ENCODE data around the gene RNASE13. TPM values are rescaled to one million over a fixed set of nuclear protein-coding genes. Genes with fewer than 3 reads are reported as not detected.

The RNASE13 gene
- total and polyA plus RNA-seq, 2 experiments from 2014 or later: not detected

- TF ChIP-seq REST (IDR thresholded peaks at IDR 0.05; ENCODE audit: unreplicated experiment): no peak
- no peak for TF ChIP-seq EZH2 (IDR thresholded peaks at IDR 0.05; ENCODE audit: low read depth, unreplicated experiment)
- no peak for TF ChIP-seq CREB1 (CRISPR knock-in tag; IDR thresholded peaks at IDR 0.05; ENCODE audit: low read depth)
- no peak for TF ChIP-seq ZNF331 (CRISPR knock-in tag; IDR thresholded peaks at IDR 0.05; ENCODE audit: low read depth)
- no peak for TF ChIP-seq JUNB (IDR thresholded peaks at IDR 0.05; ENCODE audit: unreplicated experiment)
- TF ChIP-seq NANOG (IDR thresholded peaks at IDR 0.05; ENCODE audit: borderline replicate concordance): no peak
- TF ChIP-seq STAT1 (IDR thresholded peaks at IDR 0.05; ENCODE audit: unreplicated experiment): no peak
- no peak for TF ChIP-seq EZH2phosphoT487 (IDR thresholded peaks at IDR 0.05; ENCODE audit: unreplicated experiment)
- TF ChIP-seq CTCF (conservative IDR thresholded peaks at IDR 0.05; ENCODE audit: low read depth in 2 of 2): no peak
These were observed 33.4 kb downstream of the RNASE13 start (continued) for GRCh38 chr14:21001218-21001617.

- Histone ChIP-seq H3K4me2 (no peak overlapping the region), H3K9me2 (ENCODE audit: insufficient read depth) (no peaks in the 10 kb centered on the region), H3K4me1 (ENCODE audit: insufficient read depth) (peaks cover 6% of the 10 kb centered on the region), H2AFZ (no peak overlapping the region), H4K20me1 (replicated peaks; ENCODE audit: insufficient read depth) (no peaks in the 10 kb centered on the region), H3K79me2 (replicated peaks; ENCODE audit: insufficient read depth) (no peaks in the 10 kb centered on the region), H3K27ac (ENCODE audit: low read depth) (no peak overlapping the region), H3K36me3 (ENCODE audit: insufficient read depth) (peaks cover 19% of the 10 kb centered on the region), H3F3A (replicated peaks; ENCODE audit: low read depth) (0 out of 2 replicates have a peak, but pooled peaks cover 4% of the 10 kb centered on the region), H3K27me3 (ENCODE audit: insufficient read depth) (no peaks in the 10 kb centered on the region), H3K4me3 (no peak overlapping the region)
- ATAC-seq (no peak), DNase-seq (ENCODE audit: low spot score) (no peak)
- H3K4me1 Mint-ChIP-seq: peaks cover 23% of the 10 kb centered on the region
- H3K27me3 Mint-ChIP-seq (ENCODE audit: insufficient read depth, low read depth, poor library complexity): peaks cover 2% of the 10 kb centered on the region
- H3K4me3 Mint-ChIP-seq: no peak overlapping the region
- H3K36me3 Mint-ChIP-seq (ENCODE audit: low read depth): peaks cover 21% of the 10 kb centered on the region
- H3K27ac Mint-ChIP-seq: no peak overlapping the region
- H3K9me3 Mint-ChIP-seq: no peaks in the 10 kb centered on the region
- TF ChIP-seq NANOG (IDR thresholded peaks at IDR 0.05; ENCODE audit: borderline replicate concordance) (no peak), CREB1 (CRISPR knock-in tag; IDR thresholded peaks at IDR 0.05; ENCODE audit: low read depth) (no peak), POLR2AphosphoS5 (IDR thresholded peaks at IDR 0.05; ENCODE audit: low read depth) (no peak), ETS1 (IDR thresholded peaks at IDR 0.05) (no peak), CTCF (conservative IDR thresholded peaks at IDR 0.05; ENCODE audit: low read depth in 2 of 2) (no peak), JUNB (IDR thresholded peaks at IDR 0.05; ENCODE audit: unreplicated experiment) (no peak), EZH2phosphoT487 (IDR thresholded peaks at IDR 0.05; ENCODE audit: unreplicated experiment) (no peak)
These were observed 35.0 kb downstream of the RNASE13 start for GRCh38 chr14:20999591-20999990.
